Measurements from ENCODE around the gene TUBB1. TPM values are rescaled to one million over a fixed set of nuclear protein-coding genes. Genes with fewer than 3 reads are reported as not detected.

Gene TUBB1
- total RNA-seq, 4 donors from 2014 or later, result under 0.01 to 0.83 TPM; not detected in 2

GRCh38 chr20:59013031-59013951 lies 5.9 kb upstream of the TUBB1 start:
- DNase-seq (ENCODE audit: extremely low spot score), result no peak
- Histone ChIP-seq H3K27me3 (no peaks in the 10 kb centered on the region), H3K4me3 (no peak overlapping the region), H3K4me1 (peaks cover 10 to 30% (median 17%) of the 10 kb centered on the region in 4 donors), H3K27ac (replicated peaks in 1 of 4) (no peak overlapping the region), H3K36me3 (peaks cover 0 to 3% (median 0%) of the 10 kb centered on the region in 4 donors), H3K9me3 (no peaks in the 10 kb centered on the region)
- WGBS, result 86% methylated on average over 17 of the region's 17 CpGs
- intact Hi-C loops (cut with DNase I), result no loop called here
- TF ChIP-seq CTCF (IDR thresholded peaks at IDR 0.05) (no peak), POLR2A (IDR thresholded peaks at IDR 0.05; ENCODE audit: low read depth) (no peak), POLR2AphosphoS5 (IDR thresholded peaks at IDR 0.05) (no peak), EP300 (IDR thresholded peaks at IDR 0.05) (no peak)

- TF ChIP-seq CTCF (IDR thresholded peaks at IDR 0.05) (no peak), POLR2AphosphoS5 (IDR thresholded peaks at IDR 0.05) (no peak), POLR2A (IDR thresholded peaks at IDR 0.05; ENCODE audit: low read depth) (no peak), EP300 (IDR thresholded peaks at IDR 0.05) (no peak)
- 76% methylated on average over 13 of the region's 13 CpGs for WGBS
- H3K36me3 ChIP-seq, result peaks cover 0 to 3% (median 0%) of the 10 kb centered on the region in 4 donors
- H3K4me3 ChIP-seq, result no peak overlapping the region
- H3K27me3 ChIP-seq, result no peaks in the 10 kb centered on the region
- H3K4me1 ChIP-seq, result peaks cover 10 to 30% (median 17%) of the 10 kb centered on the region in 4 donors
- intact Hi-C loops (cut with DNase I), result no loop called here
- H3K9me3 ChIP-seq, result no peaks in the 10 kb centered on the region
- no peak overlapping the region for H3K27ac ChIP-seq (replicated peaks in 1 of 4)
- no peak for DNase-seq (ENCODE audit: extremely low spot score)
These were observed 5.1 kb upstream of the TUBB1 start for GRCh38 chr20:59013959-59014608.

DNA sequence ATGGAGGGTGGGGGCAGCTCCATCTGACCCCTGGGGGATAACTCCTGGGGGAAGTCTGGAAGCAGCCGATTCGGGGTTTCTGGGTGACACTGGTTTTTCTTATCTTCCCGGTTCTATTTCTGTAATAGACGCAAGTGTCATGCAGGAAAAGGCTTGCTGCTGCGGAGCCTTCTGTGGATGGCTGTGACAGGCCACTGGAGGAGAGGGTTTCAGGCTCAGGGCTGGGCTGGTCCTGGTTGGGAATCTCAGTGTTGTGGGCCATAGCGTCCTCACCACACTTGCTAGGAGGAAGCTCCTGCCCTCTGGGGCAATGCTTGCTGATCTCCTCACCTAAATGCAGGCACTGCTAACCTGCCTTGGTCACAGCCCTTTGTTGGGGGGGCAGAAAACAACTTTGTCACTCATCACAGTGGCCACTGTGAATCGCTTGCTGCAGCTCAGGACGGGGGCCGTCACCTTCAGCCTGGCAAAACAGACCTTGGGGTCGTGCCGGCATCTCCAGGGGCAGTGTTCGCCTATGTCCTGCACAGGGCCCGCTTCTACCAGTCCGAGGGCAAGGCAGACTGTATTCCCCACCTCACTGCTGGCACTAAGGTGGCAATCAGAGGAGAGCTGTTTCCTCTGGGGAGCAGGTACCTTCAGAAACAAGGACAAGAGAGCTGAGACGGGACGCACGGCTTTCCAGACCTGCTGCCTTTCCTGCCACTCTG lies 4.4 kb upstream of the TUBB1 start:
- H3K9me3 ChIP-seq, result no peaks in the 10 kb centered on the region
- no peak overlapping the region for H3K27ac ChIP-seq (replicated peaks in 1 of 4)
- peaks cover 0 to 3% (median 0%) of the 10 kb centered on the region in 4 donors for H3K36me3 ChIP-seq
- no peaks in the 10 kb centered on the region for H3K27me3 ChIP-seq
- TF ChIP-seq POLR2A (IDR thresholded peaks at IDR 0.05; ENCODE audit: low read depth), result no peak
- TF ChIP-seq CTCF (IDR thresholded peaks at IDR 0.05), result no peak
- TF ChIP-seq EP300 (IDR thresholded peaks at IDR 0.05), result no peak
- TF ChIP-seq POLR2AphosphoS5 (IDR thresholded peaks at IDR 0.05), result no peak
- intact Hi-C loops (cut with DNase I), result no loop called here
- H3K4me1 ChIP-seq, result peaks cover 10 to 30% (median 16%) of the 10 kb centered on the region in 4 donors
- WGBS, result 94% methylated on average over 7 of the region's 17 CpGs
- no peak overlapping the region for H3K4me3 ChIP-seq
- no peak for DNase-seq (ENCODE audit: extremely low spot score)

DNA sequence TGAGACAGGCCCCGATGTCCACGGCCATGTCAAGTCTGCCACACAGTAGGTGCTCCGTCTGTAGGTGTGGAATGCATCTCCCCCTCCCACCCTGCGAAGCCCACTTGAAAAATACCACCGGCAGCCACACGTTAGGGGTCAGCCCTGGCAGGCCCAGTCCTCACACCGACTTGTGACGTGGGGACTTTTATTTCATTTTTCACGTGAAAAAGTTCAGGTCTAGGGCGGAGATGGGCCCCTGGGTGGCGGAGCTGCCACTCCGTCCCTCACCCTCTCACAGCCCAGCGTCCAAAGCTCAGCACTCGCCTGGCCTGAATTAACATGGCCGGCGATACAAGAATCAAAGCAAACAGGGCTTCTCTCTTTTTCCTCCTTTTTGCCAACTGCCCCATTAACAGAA lies 3.8 kb upstream of the TUBB1 start:
- intact Hi-C loops (cut with DNase I), result no loop called here
- H3K4me1 ChIP-seq, result peaks cover 9 to 26% (median 12%) of the 10 kb centered on the region in 4 donors

More for the DNA sequence above, 3.8 kb upstream of the TUBB1 start:
- H3K9me3 ChIP-seq, result no peaks in the 10 kb centered on the region
- TF ChIP-seq POLR2AphosphoS5 (IDR thresholded peaks at IDR 0.05) (no peak), POLR2A (IDR thresholded peaks at IDR 0.05; ENCODE audit: low read depth) (no peak), CTCF (IDR thresholded peaks at IDR 0.05) (no peak), EP300 (IDR thresholded peaks at IDR 0.05) (no peak)
- WGBS, result 90% methylated on average over 10 of the region's 16 CpGs
- H3K27me3 ChIP-seq, result no peaks in the 10 kb centered on the region
- no peak for DNase-seq (ENCODE audit: extremely low spot score)
- peaks cover 0 to 3% (median 0%) of the 10 kb centered on the region in 4 donors for H3K36me3 ChIP-seq
- no peak overlapping the region for H3K27ac ChIP-seq (replicated peaks in 1 of 4)
- no peak overlapping the region for H3K4me3 ChIP-seq
